Vagina (tissue), 2 donors: ENCODE results near the gene KLHDC4.

Experiments used
- CTCF ChIP-seq, 3 experiments: fragments of 450-650 bp in 2 of 3; fragments of 200-600 bp in 1 of 3; sonication (generic) in 1 of 3; IDR thresholded peaks; one replicate each; pipeline ENCODE4 v1.5.1; 2017 to 2019; ENCODE audit warnings: antibody characterized with exemption in 3 of 3, mild to moderate bottlenecking in 2 of 3, moderate library complexity in 2 of 3
- POLR2A ChIP-seq, 2 donors: fragments of 450-650 bp; IDR thresholded peaks; one replicate each; pipeline ENCODE4 v1.6.1; 2017; ENCODE audit warnings: antibody characterized with exemption in 2 of 2, mild to moderate bottlenecking in 2 of 2, moderate library complexity in 2 of 2
- POLR2AphosphoS5 ChIP-seq, 2 donors: sonication (generic); formaldehyde crosslinking; IDR thresholded peaks; one replicate each; pipeline ENCODE4 v1.9.0; 2017; ENCODE audit warnings: antibody characterized with exemption in 2 of 2, mild to moderate bottlenecking in 2 of 2, low read depth in 1 of 2; ENCODE audit not compliant: insufficient read depth in 1 of 2

GRCh38 chr16:87720446-87720845 lies 45.3 kb downstream of the KLHDC4 start:
- TF ChIP-seq CTCF (IDR thresholded peaks at IDR 0.05) (no peak), POLR2A (IDR thresholded peaks at IDR 0.05) (no peak), POLR2AphosphoS5 (IDR thresholded peaks at IDR 0.05; ENCODE audit: insufficient read depth in 1 of 2, low read depth in 1 of 2) (no peak)
